A549 (cell line): ENCODE results near the gene GNPAT. TPM values are rescaled to one million over a fixed set of nuclear protein-coding genes. Genes with fewer than 3 reads are reported as not detected.

ENCODE experiments used
- ATAC-seq, 2 experiments: fragments of 200-7000 bp in 1 of 2; fragments of >200 bp in 1 of 2; cut with Nextera tagmentation in 1 of 2; cut with Tn5 transposase in 1 of 2; 3 replicates each; pipeline versions ENCODE4 v1.8.0 to v1.9.1; 2018 to 2020; ENCODE audit warnings: mild to moderate bottlenecking in 1 of 2, moderate library complexity in 1 of 2
- CTCF ChIA-PET: fragments of 300-600 bp; sonication (Branson Sonifier 250); formaldehyde crosslinking; extraction: SDS; loops from one replicate; lab custom pipeline; 2021; ENCODE audit warnings: antibody characterized with exemption, inconsistent platforms; lab: Yijun Ruan, JAX
- POLR2A ChIA-PET: fragments of 350-600 bp; formaldehyde crosslinking; extraction: SDS; loops from one replicate; lab custom pipeline; 2021; ENCODE audit warnings: antibody characterized with exemption, inconsistent platforms; lab: Yijun Ruan, JAX
- DNase-seq, 2 experiments: peaks; one replicate each; pipeline versions ENCODE4 v3.0.0 to v3.0.0-alpha.2; 2011 to 2016; ENCODE audit warnings: low read depth in 1 of 2, low spot score in 1 of 2
- FAIRE-seq: peaks from 2 replicates; lab custom pipeline; 2011; peaks lifted over from hg19 to GRCh38; lab: Jason Lieb, UNC
- H3K27ac ChIP-seq, 2 experiments: fragments of >200 bp; sonication (Bioruptor Twin); formaldehyde crosslinking; 3 replicates each; pipeline ENCODE4 v1.5.1; 2016 to 2017
- H3K4me1 ChIP-seq: fragments of >200 bp; sonication (Bioruptor Twin); formaldehyde crosslinking; 3 replicates; pipeline ENCODE4 v1.6.1; 2016
- H3K4me2 ChIP-seq: fragments of >200 bp; sonication (Bioruptor Twin); formaldehyde crosslinking; 3 replicates; pipeline ENCODE4 v1.6.1; 2016
- H3K4me3 ChIP-seq: fragments of >200 bp; sonication (Bioruptor Twin); formaldehyde crosslinking; 3 replicates; pipeline ENCODE4 v1.5.1; 2016
- H3K9me3 ChIP-seq: fragments of >200 bp; sonication (Bioruptor Twin); formaldehyde crosslinking; 3 replicates; pipeline ENCODE4 v1.6.1; 2016
- CBX8 ChIP-seq: fragments of 200-600 bp; sonication (generic); IDR thresholded peaks from 2 replicates; pipeline ENCODE4 v1.6.1; 2016
- CEBPB ChIP-seq, 2 experiments: fragments of >200 bp in 1 of 2; sonication (Bioruptor Twin) in 1 of 2; formaldehyde crosslinking in 1 of 2; IDR thresholded peaks; 2 replicates each; pipeline ENCODE4 v1.6.1; 2012 to 2016
- CHD4 ChIP-seq: fragments of 200-600 bp; sonication (generic); IDR thresholded peaks from 2 replicates; pipeline ENCODE4 v1.6.1; 2016; ENCODE audit warnings: antibody characterized with exemption, mild to moderate bottlenecking, borderline replicate concordance
- E2F6 ChIP-seq: IDR thresholded peaks from 2 replicates; pipeline ENCODE4 v1.6.1; 2012; ENCODE audit warnings: low read depth, borderline replicate concordance
- EHF ChIP-seq: fragments of 250-450 bp; sonication (Bioruptor Pico); IDR thresholded peaks from 2 replicates; pipeline ENCODE4 v1.5.0; 2020; ENCODE audit warnings: mild to moderate bottlenecking
- EP300 ChIP-seq, 2 experiments: fragments of >200 bp; sonication (Bioruptor Twin); formaldehyde crosslinking; IDR thresholded peaks; 2 replicates in 1 of 2; 3 replicates in 1 of 2; pipeline ENCODE4 v1.6.1; 2016 to 2017
- ESRRA ChIP-seq: fragments of 150-350 bp; IDR thresholded peaks from 2 replicates; pipeline ENCODE4 v1.6.1; 2014; ENCODE audit warnings: mild to moderate bottlenecking, low read length, borderline replicate concordance
- FOSL2 ChIP-seq, 2 experiments: fragments of 450-650 bp in 1 of 2; fragments of >200 bp in 1 of 2; sonication (Bioruptor Twin) in 1 of 2; formaldehyde crosslinking; IDR thresholded peaks; 2 replicates each; pipeline versions ENCODE4 v1.5.0 to v1.6.1; 2016 to 2020; ENCODE audit warnings: mild to moderate bottlenecking in 1 of 2, moderate library complexity in 1 of 2
- HOXB13 ChIP-seq: fragments of 250-450 bp; sonication (Bioruptor Pico); IDR thresholded peaks from 2 replicates; pipeline ENCODE4 v1.5.0; 2020; ENCODE audit warnings: low read depth, mild to moderate bottlenecking, moderate library complexity
- HOXB5 ChIP-seq: fragments of 250-450 bp; sonication (Bioruptor Pico); IDR thresholded peaks from 2 replicates; pipeline ENCODE4 v1.5.0; 2020; ENCODE audit warnings: mild to moderate bottlenecking, moderate library complexity
- JUN ChIP-seq, 2 experiments: fragments of >200 bp; sonication (Bioruptor Twin); formaldehyde crosslinking; IDR thresholded peaks; 2 replicates in 1 of 2; 3 replicates in 1 of 2; pipeline ENCODE4 v1.6.1; 2016 to 2017
- MAZ ChIP-seq: fragments of 150-350 bp; IDR thresholded peaks from 2 replicates; pipeline ENCODE4 v1.6.1; 2014; ENCODE audit warnings: antibody characterized with exemption, low read depth, low read length, borderline replicate concordance
- PHF8 ChIP-seq: fragments of 200-600 bp; sonication (generic); IDR thresholded peaks from 2 replicates; pipeline ENCODE4 v1.6.1; 2016; ENCODE audit warnings: low read depth, mild to moderate bottlenecking, antibody characterized with exemption, moderate library complexity, borderline replicate concordance
- REST ChIP-seq: fragments of 200-600 bp; sonication (generic); IDR thresholded peaks from 2 replicates; pipeline ENCODE4 v1.6.1; 2016; ENCODE audit warnings: antibody characterized with exemption, mild to moderate bottlenecking, moderate library complexity
- RFX5 ChIP-seq: fragments of 450-650 bp; IDR thresholded peaks from 2 replicates; pipeline ENCODE4 v1.7.1; 2014; ENCODE audit warnings: antibody characterized with exemption, mild to moderate bottlenecking, moderate library complexity
- ZFP36 ChIP-seq: fragments of 450-650 bp; IDR thresholded peaks from 2 replicates; pipeline ENCODE4 v1.6.1; 2014; ENCODE audit warnings: borderline replicate concordance; ENCODE audit not compliant: partially characterized antibody
- WGBS: methylation state at CpG from one replicate; pipeline ENCODE4 v1.1.6; 2017; ENCODE audit errors: missing lambda C conversion rate; 5-methylcytosine and 5-hydroxymethylcytosine counted together
- polyA plus RNA-seq, 4 experiments: library from polyadenylated mRNA; depleted of rRNA in 3 of 4; stranded (reverse); fragments of >200 nt; fragmentation: RNase III in 1 of 4; extraction: RNeasy Plus Mini Kit Qiagen cat#74134 plus additional on column Dnase treatment in 1 of 4; gene quantifications; 2 replicates in 3 of 4; 3 replicates in 1 of 4; pipeline ENCODE4 v1.2.3, GENCODE V29; 2011 to 2017

The GNPAT gene
- polyA plus RNA-seq, 2 of the 4 experiments (the other 2 are of a cell fraction), result 44.1 to 62.7 TPM

GRCh38 chr1:231196728-231197127 lies 44.3 kb upstream of the GNPAT start (continued):
- TF ChIP-seq CHD4 (no peak), EHF (CRISPR knock-in tag) (no peak)

- Histone ChIP-seq H3K4me3 (no peak overlapping the region), H3K27ac (peak overlapping the region; percentile 39 to 75), H3K4me2 (no peak overlapping the region), H3K4me1 (peaks cover 47% of the 10 kb centered on the region)
- no peak for ATAC-seq
- DNase-seq, result no peak
- WGBS, result 92% methylated on average over 7 of the region's 7 CpGs
- no peak for FAIRE-seq
- POLR2A ChIA-PET, result no interaction called here
- CTCF ChIA-PET, result interaction anchor here (1.2 to 2.0 kb wide), 4 partner anchors 10 to 402 kb away, joined by 3 to 6 read pairs (median 4); no protein-coding TSS in a partner anchor
- TF ChIP-seq CBX8 (no peak), RFX5 (no peak)
- TF ChIP-seq, all 56 proteins: peak for 0
- H3K9me3 ChIP-seq, result no peaks in the 10 kb centered on the region
Observed at GRCh38 chr1:231199868-231200267, 41.1 kb upstream of the GNPAT start.

GRCh38 chr1:231200388-231201031 lies 40.5 kb upstream of the GNPAT start:
- POLR2A ChIA-PET, result no interaction called here

More at GRCh38 chr1:231200388-231201031, 40.5 kb upstream of the GNPAT start:
- H3K4me2 ChIP-seq, result peak overlapping the region; percentile 22; the same call in 1 of the 3 replicates
- DNase-seq (no peak), ATAC-seq (peak; percentile 38 to 40; a peak in 3 of 6 replicates), FAIRE-seq (peak; percentile 49)
- no peaks in the 10 kb centered on the region for H3K9me3 ChIP-seq
- CTCF ChIA-PET, result interaction anchor here (1.2 kb wide), 1 partner anchor 11 kb away, joined by 6 read pairs; no protein-coding TSS in a partner anchor
- WGBS, result 48% methylated on average over 8 of the region's 8 CpGs
- H3K4me3 ChIP-seq, result no peak overlapping the region
- peaks cover 40% of the 10 kb centered on the region for H3K4me1 ChIP-seq
- peak overlapping the region; percentile 59 to 75 for H3K27ac ChIP-seq
- TF ChIP-seq HOXB13 (no peak), ESRRA (no peak), E2F6 (no peak), EHF (CRISPR knock-in tag) (no peak), CHD4 (no peak), ZFP36 (no peak), REST (no peak), PHF8 (no peak), EP300 (IDR thresholded peaks at IDR 0.05) (peak in 1 of 2 experiments; percentile 34; a peak in 1 of 5 replicates), JUN (IDR thresholded peaks at IDR 0.05) (0 out of 5 replicates have a peak, but pooled peaks of 1 of the 2 experiments have one; percentile 20), HOXB5 (CRISPR knock-in tag) (no peak), CEBPB (IDR thresholded peaks at IDR 0.05) (0 out of 4 replicates have a peak, but pooled peaks of 1 of the 2 experiments have one; percentile 26), MAZ (no peak), FOSL2 (IDR thresholded peaks at IDR 0.05) (peak; percentile 51; the same call in 1 of the 2 replicates), FOSL2 (CRISPR knock-in tag; IDR thresholded peaks at IDR 0.05) (peak; percentile 16; the same call in 1 of the 2 replicates)
